ENCODE results near the gene C9orf43. TPM values are rescaled to one million over a fixed set of nuclear protein-coding genes. Genes with fewer than 3 reads are reported as not detected.
A peak's percentile ranks its signal among the peaks of the same experiment; 100 is the strongest.

The C9orf43 gene
- total RNA-seq, 1 experiment from 2014 or later = 1.9 TPM

- H3K27ac Mint-ChIP-seq (ENCODE audit: unreplicated experiment) = peak overlapping the region; percentile 12
- intact Hi-C loops (cut with micrococcal nuclease; ENCODE audit: unreplicated experiment) = no loop called here
- Histone ChIP-seq H3K27me3 (replicated peaks; ENCODE audit: control insufficient read depth, insufficient read depth, low read length) (no peaks in the 10 kb centered on the region), H3K36me3 (ENCODE audit: control insufficient read depth, insufficient read depth, low read length) (no peaks in the 10 kb centered on the region), H3K9me3 (no peaks in the 10 kb centered on the region), H3K4me3 (ENCODE audit: low read depth, low read length) (no peak overlapping the region), H3K4me1 (peaks cover 8% of the 10 kb centered on the region)
- DNase-seq = no peak
- peaks cover 10% of the 10 kb centered on the region for H3K4me1 Mint-ChIP-seq (ENCODE audit: low read depth, unreplicated experiment)
- ChIA-PET CTCF (no interaction called here), POLR2A (no interaction called here)
- no peak for TF ChIP-seq CTCF (IDR thresholded peaks at IDR 0.05; ENCODE audit: insufficient read depth in 1 of 2, low read depth in 1 of 2, low read length in 1 of 2, severe bottlenecking in 1 of 2, unreplicated experiment in 1 of 2)
- no peaks in the 10 kb centered on the region for H3K9me3 Mint-ChIP-seq (ENCODE audit: unreplicated experiment)
- H3K27me3 Mint-ChIP-seq (ENCODE audit: insufficient read depth, unreplicated experiment) = no peaks in the 10 kb centered on the region
- BruUV-seq (replicated peaks) = no TSS peak
- H3K36me3 Mint-ChIP-seq (ENCODE audit: insufficient read depth, unreplicated experiment) = peaks cover 40% of the 10 kb centered on the region
- H3K4me3 Mint-ChIP-seq (ENCODE audit: unreplicated experiment) = no peak overlapping the region
Observed at GRCh38 chr9:113471143-113471542, 60.6 kb downstream of the C9orf43 start.

- H3K36me3 ChIP-seq (ENCODE audit: control insufficient read depth, insufficient read depth, low read length) = no peaks in the 10 kb centered on the region
- Mint-ChIP-seq H3K27ac (ENCODE audit: unreplicated experiment) (peak overlapping the region; percentile 12), H3K36me3 (ENCODE audit: insufficient read depth, unreplicated experiment) (peaks cover 40% of the 10 kb centered on the region), H3K4me1 (ENCODE audit: low read depth, unreplicated experiment) (peaks cover 5% of the 10 kb centered on the region), H3K4me3 (ENCODE audit: unreplicated experiment) (no peak overlapping the region), H3K27me3 (ENCODE audit: insufficient read depth, unreplicated experiment) (no peaks in the 10 kb centered on the region), H3K9me3 (ENCODE audit: unreplicated experiment) (no peaks in the 10 kb centered on the region)
- ChIA-PET CTCF (no interaction called here), POLR2A (no interaction called here)
- no peak overlapping the region for H3K4me3 ChIP-seq (ENCODE audit: low read depth, low read length)
- H3K4me1 ChIP-seq = peaks cover 5% of the 10 kb centered on the region; the same call in 1 of the 2 replicates
- no TSS peak for BruUV-seq (replicated peaks)
- TF ChIP-seq CTCF (IDR thresholded peaks at IDR 0.05; ENCODE audit: insufficient read depth in 1 of 2, low read depth in 1 of 2, low read length in 1 of 2, severe bottlenecking in 1 of 2, unreplicated experiment in 1 of 2) = no peak
- H3K9me3 ChIP-seq = no peaks in the 10 kb centered on the region
- intact Hi-C loops (cut with micrococcal nuclease; ENCODE audit: unreplicated experiment) = no loop called here
- no peaks in the 10 kb centered on the region for H3K27me3 ChIP-seq (replicated peaks; ENCODE audit: control insufficient read depth, insufficient read depth, low read length)
- DNase-seq = no peak
Observed at GRCh38 chr9:113471566-113471965, 61.0 kb downstream of the C9orf43 start.

GRCh38 chr9:113472199-113472598 lies 61.7 kb downstream of the C9orf43 start:
- Histone ChIP-seq H3K4me3 (ENCODE audit: low read depth, low read length) (no peak overlapping the region), H3K9me3 (no peaks in the 10 kb centered on the region), H3K27me3 (replicated peaks; ENCODE audit: control insufficient read depth, insufficient read depth, low read length) (no peaks in the 10 kb centered on the region), H3K4me1 (no peaks in the 10 kb centered on the region), H3K36me3 (ENCODE audit: control insufficient read depth, insufficient read depth, low read length) (no peaks in the 10 kb centered on the region; the same call in 1 of the 2 replicates)
- POLR2A ChIA-PET = no interaction called here
- Mint-ChIP-seq H3K36me3 (ENCODE audit: insufficient read depth, unreplicated experiment) (peaks cover 46% of the 10 kb centered on the region), H3K27me3 (ENCODE audit: insufficient read depth, unreplicated experiment) (no peaks in the 10 kb centered on the region), H3K27ac (ENCODE audit: unreplicated experiment) (peak overlapping the region; percentile 39), H3K4me3 (ENCODE audit: unreplicated experiment) (no peak overlapping the region), H3K9me3 (ENCODE audit: unreplicated experiment) (no peaks in the 10 kb centered on the region), H3K4me1 (ENCODE audit: low read depth, unreplicated experiment) (no peaks in the 10 kb centered on the region)
- intact Hi-C loops (cut with micrococcal nuclease; ENCODE audit: unreplicated experiment) = no loop called here
- no peak for TF ChIP-seq CTCF (IDR thresholded peaks at IDR 0.05; ENCODE audit: insufficient read depth in 1 of 2, low read depth in 1 of 2, low read length in 1 of 2, severe bottlenecking in 1 of 2, unreplicated experiment in 1 of 2)
- CTCF ChIA-PET = no interaction called here
- DNase-seq = no peak
- BruUV-seq (replicated peaks) = no TSS peak

Data from Caco-2 (cell line).